CD14-positive monocyte (primary cell): Measurements from ENCODE around the gene NRXN3. TPM values are rescaled to one million over a fixed set of nuclear protein-coding genes. Genes with fewer than 3 reads are reported as not detected.

ENCODE experiments used
- DNase-seq, 3 donors: peaks; one replicate each; pipeline ENCODE4 v3.0.0-alpha.2; 2011 to 2022
- H2AFZ ChIP-seq: 2 replicates; pipeline ENCODE4 v1.6.0; 2012; ENCODE audit warnings: mild to moderate bottlenecking, low read depth, low read length, inconsistent platforms; ENCODE audit not compliant: insufficient read depth, poor library complexity, severe bottlenecking
- H3K27ac ChIP-seq, 2 donors: 1 replicate in 1 of 2; 2 replicates in 1 of 2; pipeline ENCODE4 v1.5.1; 2012 to 2013; ENCODE audit warnings: low read length in 2 of 2, control low read depth in 1 of 2, inconsistent platforms in 1 of 2, low read depth in 1 of 2, mild to moderate bottlenecking in 1 of 2
- H3K27me3 ChIP-seq, 2 donors: one replicate each; pipeline versions ENCODE4 v1.6.0 to v1.6.1; 2011 to 2013; ENCODE audit warnings: low read length in 2 of 2; ENCODE audit not compliant: control insufficient read depth in 2 of 2, insufficient read depth in 2 of 2
- H3K36me3 ChIP-seq, 2 donors: replicated peaks in 1 of 2; 1 replicate in 1 of 2; 2 replicates in 1 of 2; pipeline versions ENCODE4 v1.5.1 to v1.6.1; 2012 to 2013; ENCODE audit warnings: low read length in 2 of 2, control low read depth in 1 of 2, inconsistent platforms in 1 of 2, mild to moderate bottlenecking in 1 of 2; ENCODE audit not compliant: insufficient read depth in 2 of 2, control insufficient read depth in 1 of 2
- H3K4me1 ChIP-seq, 2 donors: 1 replicate in 1 of 2; 2 replicates in 1 of 2; pipeline versions ENCODE4 v1.5.1 to v1.6.1; 2012 to 2013; ENCODE audit warnings: low read length in 2 of 2, control low read depth in 1 of 2, inconsistent platforms in 1 of 2, mild to moderate bottlenecking in 1 of 2, moderate library complexity in 1 of 2; ENCODE audit not compliant: insufficient read depth in 2 of 2, control insufficient read depth in 1 of 2
- H3K4me2 ChIP-seq: replicated peaks from 2 replicates; pipeline ENCODE3; 2012; ENCODE audit warnings: low read length, moderate library complexity, mild to moderate bottlenecking; ENCODE audit not compliant: poor library complexity, severe bottlenecking; ENCODE audit errors: extremely low read depth
- H3K4me3 ChIP-seq, 3 experiments: fragments of 200-600 bp in 1 of 3; sonication (generic) in 1 of 3; replicated peaks in 1 of 3; 1 replicate in 2 of 3; 2 replicates in 1 of 3; pipeline ENCODE4 v1.5.1; 2011 to 2013; ENCODE audit warnings: low read length in 3 of 3, mild to moderate bottlenecking in 3 of 3, control low read depth in 2 of 3, low read depth in 2 of 3, inconsistent platforms in 1 of 3, moderate library complexity in 1 of 3
- H3K79me2 ChIP-seq: 2 replicates; pipeline ENCODE4 v1.6.0; 2012; ENCODE audit warnings: mild to moderate bottlenecking, control low read depth, inconsistent platforms, low read length, moderate library complexity; ENCODE audit not compliant: insufficient read depth
- H3K9ac ChIP-seq: 2 replicates; pipeline ENCODE4 v1.6.0; 2017; ENCODE audit warnings: low read length, mild to moderate bottlenecking; ENCODE audit not compliant: insufficient read depth, poor library complexity, severe bottlenecking
- H3K9me3 ChIP-seq, 2 donors: replicated peaks in 1 of 2; 1 replicate in 1 of 2; 2 replicates in 1 of 2; pipeline versions ENCODE4 v1.5.1 to v1.6.1; 2012 to 2013; ENCODE audit warnings: low read length in 2 of 2, control low read depth in 1 of 2; ENCODE audit not compliant: control insufficient read depth in 1 of 2, insufficient read depth in 1 of 2
- H4K20me1 ChIP-seq: 2 replicates; pipeline ENCODE4 v1.6.0; 2012; ENCODE audit warnings: mild to moderate bottlenecking, low read length, control low read depth, moderate library complexity; ENCODE audit not compliant: insufficient read depth
- H3K27ac Mint-ChIP-seq, 7 donors: one replicate each; pipeline ENCODE4 v1.8.0; 2020; ENCODE audit warnings: mild to moderate bottlenecking in 7 of 7, mixed read lengths in 7 of 7, moderate library complexity in 6 of 7, inconsistent platforms in 2 of 7
- H3K27me3 Mint-ChIP-seq, 3 donors: one replicate each; pipeline ENCODE4 v1.8.0; 2021 to 2022; ENCODE audit warnings: low read depth in 3 of 3, mild to moderate bottlenecking in 3 of 3, mixed read lengths in 3 of 3, moderate library complexity in 3 of 3, inconsistent platforms in 1 of 3
- H3K36me3 Mint-ChIP-seq, 2 donors: one replicate each; pipeline ENCODE4 v1.8.0; 2020; ENCODE audit warnings: mixed read lengths in 2 of 2, inconsistent platforms in 1 of 2, mild to moderate bottlenecking in 1 of 2
- H3K4me1 Mint-ChIP-seq: one replicate; pipeline ENCODE4 v1.8.0; 2020; ENCODE audit warnings: mild to moderate bottlenecking, mixed read lengths
- H3K4me3 Mint-ChIP-seq, 2 donors: one replicate each; pipeline ENCODE4 v1.8.0; 2020; ENCODE audit warnings: mild to moderate bottlenecking in 2 of 2, mixed read lengths in 2 of 2, moderate library complexity in 1 of 2
- H3K9me3 Mint-ChIP-seq, 7 donors: one replicate each; pipeline ENCODE4 v1.8.0; 2020 to 2022; ENCODE audit warnings: mixed read lengths in 7 of 7, mild to moderate bottlenecking in 6 of 7, moderate library complexity in 6 of 7, inconsistent platforms in 2 of 7
- WGBS: methylation state at CpG from one replicate; pipeline ENCODE4 v1.1.5; 2013; ENCODE audit warnings: missing lambda C conversion rate; ENCODE audit not compliant: insufficient coverage; 5-methylcytosine and 5-hydroxymethylcytosine counted together
- intact Hi-C, 2 donors: fragments of 100-400 bp; cut with micrococcal nuclease; formaldehyde crosslinking; loops; one replicate each; pipeline versions ENCODE4 v1.15.0 to v1.15.1; 2023
- polyA plus RNA-seq, 3 donors: library from polyadenylated mRNA; depleted of rRNA in 1 of 3; unstranded in 2 of 3; stranded (reverse) in 1 of 3; fragments of 300-500 nt in 2 of 3; fragments of >200 nt in 1 of 3; fragmentation: Illumina TruSeq in 2 of 3; gene quantifications; 1 replicate in 2 of 3; 2 replicates in 1 of 3; pipeline ENCODE4 v1.2.3, GENCODE V29; 2012 to 2021
- TF ChIP-seq, protein P1 (sequence below): fragments of 200-600 bp; IDR thresholded peaks from one replicate; pipeline ENCODE4 v1.8.0; 2022; ENCODE audit warnings: antibody characterized with exemption, mild to moderate bottlenecking

Gene NRXN3
- polyA plus RNA-seq, 3 donors = not detected

DNA sequence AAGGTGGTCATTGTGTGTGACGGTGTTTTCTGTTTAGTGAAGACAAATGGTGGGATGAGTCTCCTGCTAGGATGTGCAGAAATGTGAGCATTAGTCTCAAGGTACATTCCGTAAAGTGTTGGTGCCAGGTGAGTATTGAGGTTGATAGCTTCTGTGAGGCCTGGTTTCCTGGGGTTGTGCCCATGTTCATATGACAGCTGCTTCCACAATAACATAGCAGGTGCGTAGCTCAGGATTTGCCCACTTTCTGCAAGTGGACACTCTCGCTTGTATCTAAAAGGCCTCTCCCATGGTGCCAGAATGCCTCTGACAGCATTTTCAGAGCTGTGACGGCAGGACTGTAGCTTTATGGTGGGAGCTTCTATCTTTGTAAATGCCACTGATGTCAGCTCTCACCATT is 1209.1 kb downstream of the NRXN3 start:
- intact Hi-C loops = no loop called here

DNA sequence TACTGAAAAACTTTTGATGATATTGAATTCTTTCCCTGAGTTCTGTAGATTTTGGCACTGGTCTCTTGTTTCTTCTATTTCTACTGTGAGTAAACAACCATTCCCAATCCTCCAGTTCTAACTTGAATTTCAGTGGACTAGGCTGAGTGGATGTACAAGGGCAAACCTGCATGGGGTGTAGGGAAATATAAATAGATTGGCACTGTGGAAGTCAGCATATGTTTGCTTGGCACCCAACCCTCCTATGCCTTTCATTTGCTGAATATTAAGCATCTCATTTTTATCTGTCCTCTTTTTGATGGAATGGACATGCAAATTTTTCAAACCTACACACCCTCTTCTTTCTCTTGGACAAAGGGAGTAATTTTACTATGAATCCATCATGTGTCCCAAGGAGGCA is 1212.9 kb downstream of the NRXN3 start:
- intact Hi-C loops = no loop called here
- no peak for DNase-seq
- no peak overlapping the region for H2AFZ ChIP-seq
- no peaks in the 10 kb centered on the region for H3K36me3 Mint-ChIP-seq
- H3K27ac ChIP-seq = no peak overlapping the region
- H3K79me2 ChIP-seq = no peaks in the 10 kb centered on the region
- TF ChIP-seq, protein P1, sequence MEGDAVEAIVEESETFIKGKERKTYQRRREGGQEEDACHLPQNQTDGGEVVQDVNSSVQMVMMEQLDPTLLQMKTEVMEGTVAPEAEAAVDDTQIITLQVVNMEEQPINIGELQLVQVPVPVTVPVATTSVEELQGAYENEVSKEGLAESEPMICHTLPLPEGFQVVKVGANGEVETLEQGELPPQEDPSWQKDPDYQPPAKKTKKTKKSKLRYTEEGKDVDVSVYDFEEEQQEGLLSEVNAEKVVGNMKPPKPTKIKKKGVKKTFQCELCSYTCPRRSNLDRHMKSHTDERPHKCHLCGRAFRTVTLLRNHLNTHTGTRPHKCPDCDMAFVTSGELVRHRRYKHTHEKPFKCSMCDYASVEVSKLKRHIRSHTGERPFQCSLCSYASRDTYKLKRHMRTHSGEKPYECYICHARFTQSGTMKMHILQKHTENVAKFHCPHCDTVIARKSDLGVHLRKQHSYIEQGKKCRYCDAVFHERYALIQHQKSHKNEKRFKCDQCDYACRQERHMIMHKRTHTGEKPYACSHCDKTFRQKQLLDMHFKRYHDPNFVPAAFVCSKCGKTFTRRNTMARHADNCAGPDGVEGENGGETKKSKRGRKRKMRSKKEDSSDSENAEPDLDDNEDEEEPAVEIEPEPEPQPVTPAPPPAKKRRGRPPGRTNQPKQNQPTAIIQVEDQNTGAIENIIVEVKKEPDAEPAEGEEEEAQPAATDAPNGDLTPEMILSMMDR = no peak
- H3K9me3 ChIP-seq = no peaks in the 10 kb centered on the region
- no peaks in the 10 kb centered on the region for H3K4me1 ChIP-seq
- no peak overlapping the region for H3K9ac ChIP-seq
- H3K9me3 Mint-ChIP-seq = peaks cover 0 to 6% (median under 1%) of the 10 kb centered on the region in 7 donors
- H3K36me3 ChIP-seq = no peaks in the 10 kb centered on the region
- H3K4me2 ChIP-seq = no peak overlapping the region
- H3K27ac Mint-ChIP-seq = no peak overlapping the region
- no peaks in the 10 kb centered on the region for H3K27me3 ChIP-seq
- H4K20me1 ChIP-seq = no peaks in the 10 kb centered on the region
- no peaks in the 10 kb centered on the region for H3K27me3 Mint-ChIP-seq
- H3K4me3 ChIP-seq = no peak overlapping the region
- H3K4me1 Mint-ChIP-seq = no peaks in the 10 kb centered on the region
- no peak overlapping the region for H3K4me3 Mint-ChIP-seq

More for the DNA sequence above, 1209.1 kb downstream of the NRXN3 start:
- Mint-ChIP-seq H3K27me3 (no peaks in the 10 kb centered on the region), H3K36me3 (no peaks in the 10 kb centered on the region), H3K4me3 (no peak overlapping the region), H3K9me3 (peaks cover 0 to 6% (median 0%) of the 10 kb centered on the region in 7 donors), H3K27ac (no peak overlapping the region), H3K4me1 (no peaks in the 10 kb centered on the region)
- no peak overlapping the region for H3K4me2 ChIP-seq
- no peaks in the 10 kb centered on the region for H3K79me2 ChIP-seq
- H2AFZ ChIP-seq = no peak overlapping the region
- no peak for DNase-seq
- no peak overlapping the region for H3K27ac ChIP-seq
- 100% methylated on average over 2 of the region's 5 CpGs for WGBS
- TF ChIP-seq, protein P1 = no peak
- no peaks in the 10 kb centered on the region for H3K27me3 ChIP-seq
- no peak overlapping the region for H3K4me3 ChIP-seq
- H3K4me1 ChIP-seq = no peaks in the 10 kb centered on the region
- H3K9me3 ChIP-seq = no peaks in the 10 kb centered on the region
- no peaks in the 10 kb centered on the region for H4K20me1 ChIP-seq
- H3K36me3 ChIP-seq = no peaks in the 10 kb centered on the region
- H3K9ac ChIP-seq = no peak overlapping the region
